HG03064 (cell line): Measurements from ENCODE around the gene NELFA.

Source experiments
- ATAC-seq: cut with Tn5 transposase; IDR thresholded peaks from one replicate; pipeline ENCODE4 v1.9.1; 2021; ENCODE audit warnings: low read depth; ENCODE audit not compliant: unreplicated experiment

NELFA gene

DNA sequence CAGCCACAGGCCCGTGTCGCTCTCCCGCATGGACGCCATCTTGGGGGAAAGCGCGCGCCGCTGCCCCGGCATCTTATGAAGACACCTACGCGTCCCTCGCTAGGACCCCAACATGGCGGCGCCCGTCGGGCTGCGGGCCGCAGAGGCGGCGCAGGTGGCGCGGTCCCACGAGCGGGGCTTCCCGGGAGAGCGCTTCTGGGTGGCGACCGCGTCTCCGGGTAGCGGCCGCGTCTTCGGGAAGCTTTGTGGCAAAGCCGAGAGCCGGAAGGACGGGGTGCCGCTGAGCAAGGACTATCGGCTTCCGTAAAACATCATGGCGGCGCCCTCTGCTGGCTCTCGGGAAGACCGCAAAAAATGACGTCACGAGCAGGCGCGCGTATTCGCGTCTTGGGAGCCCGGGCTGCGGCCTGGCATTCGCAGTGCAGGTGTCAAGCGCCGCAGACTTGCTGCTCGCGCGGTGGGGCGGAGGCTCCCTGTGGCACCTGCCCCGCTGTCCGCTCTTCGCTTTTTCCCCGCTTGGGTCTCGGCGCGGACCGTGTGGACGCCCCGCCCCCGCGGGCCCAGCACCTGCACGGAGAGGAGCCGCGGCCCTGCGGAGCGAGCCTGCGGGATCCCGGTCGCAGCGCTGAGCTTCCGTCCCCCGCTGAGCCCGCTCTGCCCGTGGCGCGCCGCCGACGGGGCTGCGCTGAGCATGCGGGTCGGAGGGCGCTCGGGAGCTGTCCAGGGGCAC is at the start of gene NELFA:
NELFA (minus strand) TSS at position 54 of the 730 bp plus-strand sequence; CDS start at position 39, 15 bp downstream.
- ATAC-seq, result peak; percentile 74

DNA sequence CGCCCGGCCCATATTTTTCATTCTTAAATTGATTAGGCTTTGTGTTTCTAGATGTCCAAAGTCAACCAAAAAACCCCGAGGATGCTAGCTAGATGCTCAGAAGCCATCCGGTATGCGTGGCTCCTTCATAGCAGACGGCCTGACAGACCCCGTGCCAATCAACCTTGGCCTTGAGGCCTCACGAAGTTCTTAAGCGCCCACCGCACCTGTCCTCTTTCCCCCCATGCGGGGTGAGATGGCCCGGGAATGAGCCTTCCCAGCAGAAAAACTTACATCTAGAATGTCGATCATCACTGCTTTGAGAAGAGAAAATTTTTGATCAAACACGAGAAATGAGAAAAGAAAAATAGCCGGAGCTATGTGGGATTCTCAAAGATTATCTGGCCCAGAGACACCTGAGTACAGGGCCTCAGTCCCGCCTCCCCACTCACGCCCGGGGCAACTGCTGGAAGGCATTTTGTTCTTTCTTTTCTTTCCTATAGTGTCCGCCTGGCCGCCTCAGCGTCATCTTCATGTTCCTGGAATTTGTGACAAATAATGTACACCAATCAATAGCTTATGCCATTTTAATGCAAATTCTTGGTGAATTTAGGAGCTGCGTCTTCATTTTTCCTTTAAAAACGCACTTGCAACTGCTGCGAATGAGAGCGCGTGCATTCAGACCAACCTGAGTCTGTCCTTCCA is 48.8 kb upstream of the NELFA start:
- ATAC-seq, result no peak

DNA sequence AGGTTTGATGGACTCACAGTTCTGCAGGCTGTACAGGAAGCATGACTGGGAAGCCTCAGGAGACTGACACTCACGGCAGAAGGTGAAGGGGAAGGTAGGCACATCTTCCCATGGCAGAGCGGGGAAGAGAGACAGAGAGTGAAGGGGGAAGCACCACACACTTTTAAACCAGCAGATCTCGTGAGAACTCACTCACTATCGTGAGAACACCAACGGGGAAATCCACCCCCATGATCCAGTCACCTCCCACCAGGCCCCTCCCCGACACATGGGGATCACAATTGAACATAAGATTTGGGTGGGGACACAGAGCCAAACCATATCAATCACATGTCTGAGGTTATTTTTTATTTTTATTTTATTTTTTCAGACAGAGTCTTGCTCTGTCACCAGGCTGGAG is 45.4 kb upstream of the NELFA start:
- ATAC-seq, result no peak

DNA sequence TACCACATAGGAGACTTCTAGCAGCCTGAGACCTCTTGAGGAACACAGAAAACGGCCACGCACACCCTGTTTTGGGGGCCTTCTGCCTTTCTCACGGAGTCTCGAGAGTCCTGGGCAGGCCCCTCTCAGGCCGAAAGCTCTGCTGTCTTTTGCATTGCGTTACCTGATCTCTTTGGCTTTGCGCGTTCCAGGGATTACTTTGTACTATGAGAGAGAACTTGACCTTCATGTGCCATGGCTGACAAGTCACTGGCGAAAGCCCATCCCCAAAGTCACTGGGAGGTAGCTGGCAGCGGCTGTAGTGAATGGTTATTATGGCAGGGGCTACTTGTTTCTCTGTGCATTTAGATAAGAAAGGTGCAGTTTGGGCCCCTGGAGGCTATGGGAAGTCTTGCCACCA is 42.3 kb upstream of the NELFA start:
- no peak for ATAC-seq

DNA sequence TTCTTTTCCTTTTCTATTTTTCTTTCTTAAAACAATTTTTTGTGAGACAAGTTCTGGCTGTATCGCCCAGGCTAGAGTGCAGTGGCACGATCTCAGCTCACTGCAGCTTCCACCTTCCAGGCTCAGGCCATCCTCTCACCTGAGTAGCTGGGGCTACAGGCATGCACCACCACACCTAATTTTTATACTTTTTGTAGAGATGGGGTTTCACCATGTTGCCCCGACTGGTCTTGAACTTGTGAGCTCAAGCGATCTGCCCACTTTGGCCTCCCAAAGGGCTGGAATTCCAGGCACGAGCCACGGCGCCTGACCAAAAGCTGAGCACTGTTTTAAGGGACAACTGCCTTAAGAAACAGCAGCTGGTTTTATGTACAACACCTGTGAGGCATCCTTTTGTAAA is 41.0 kb upstream of the NELFA start:
- no peak for ATAC-seq

DNA sequence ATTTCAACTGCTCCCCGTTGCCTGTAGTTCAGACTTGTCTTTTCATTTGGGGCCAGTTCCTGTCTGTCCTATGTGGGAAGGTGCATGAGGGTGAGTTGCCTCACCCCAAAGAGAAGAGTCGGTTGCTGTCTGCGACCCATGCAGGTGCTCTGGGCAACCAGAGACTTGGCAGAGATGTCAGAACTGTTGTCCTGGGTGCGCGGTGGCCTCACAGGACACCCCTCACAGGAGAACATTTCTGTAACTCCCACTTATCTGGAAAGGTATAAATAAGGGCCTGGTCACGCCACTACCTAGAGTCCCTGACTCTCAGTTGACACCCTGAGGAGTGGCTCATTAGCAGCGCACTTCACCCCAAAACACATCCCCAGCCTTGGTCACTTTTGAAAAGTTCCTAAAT is 40.6 kb upstream of the NELFA start:
- ATAC-seq, result no peak

DNA sequence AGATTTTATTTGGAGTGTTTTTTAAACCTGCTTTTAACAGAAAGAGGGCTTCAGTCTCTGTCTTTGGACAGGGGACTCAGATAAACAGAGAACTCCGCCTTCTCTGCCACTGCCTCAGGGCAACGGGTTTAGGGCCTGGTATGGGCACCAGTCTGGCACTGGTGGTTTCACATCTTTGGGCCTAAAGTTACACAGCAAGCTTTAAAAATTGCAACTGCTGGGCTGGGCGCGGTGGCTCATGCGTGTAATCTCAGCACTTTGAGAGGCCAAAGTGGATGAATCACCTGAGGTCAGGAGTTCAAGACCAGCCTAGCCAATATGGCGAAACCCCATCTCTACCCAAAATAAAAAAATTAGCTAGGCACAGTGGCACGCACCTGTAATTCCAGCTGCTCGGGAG is 40.1 kb upstream of the NELFA start:
- no peak for ATAC-seq

DNA sequence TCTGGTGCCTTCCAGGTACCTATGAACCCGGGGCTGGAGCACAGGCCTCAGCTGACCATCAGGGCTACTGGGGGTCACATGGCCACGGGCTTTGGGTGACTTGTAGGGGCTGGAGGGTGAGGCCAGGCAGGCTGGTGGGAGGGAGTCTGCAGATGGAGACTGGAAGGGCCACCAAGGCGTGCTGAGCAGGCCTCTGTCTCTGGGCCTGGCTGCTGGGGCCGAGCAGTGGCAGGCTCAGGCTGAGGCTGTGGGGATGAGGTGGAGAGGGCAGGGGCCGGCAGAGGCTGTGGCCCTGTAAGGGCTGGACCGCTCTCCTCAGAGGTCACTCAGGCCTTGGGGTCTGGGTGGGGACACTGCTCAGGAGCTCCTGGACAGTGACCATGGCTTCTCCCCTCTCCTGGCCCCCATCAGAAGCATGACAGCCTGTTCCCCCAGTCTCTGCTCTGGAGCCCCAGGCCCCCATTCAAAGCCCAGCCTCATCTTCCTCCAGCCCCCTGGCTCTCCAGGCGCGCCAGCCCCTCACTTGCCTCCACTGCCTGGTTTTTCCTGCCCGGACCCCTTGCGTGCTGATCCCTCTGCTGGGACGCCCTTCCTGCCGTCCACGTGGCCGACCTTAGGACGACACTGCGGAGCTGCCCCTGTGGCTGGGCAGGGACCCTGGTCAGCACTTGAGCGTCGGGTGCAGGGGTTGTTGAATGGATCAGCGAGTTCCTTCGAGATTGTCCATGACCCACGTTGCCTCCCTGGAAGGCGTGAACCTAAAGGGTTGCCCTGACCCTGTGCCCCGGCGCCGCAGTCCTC is 39.2 kb upstream of the NELFA start:
- ATAC-seq, result no peak

DNA sequence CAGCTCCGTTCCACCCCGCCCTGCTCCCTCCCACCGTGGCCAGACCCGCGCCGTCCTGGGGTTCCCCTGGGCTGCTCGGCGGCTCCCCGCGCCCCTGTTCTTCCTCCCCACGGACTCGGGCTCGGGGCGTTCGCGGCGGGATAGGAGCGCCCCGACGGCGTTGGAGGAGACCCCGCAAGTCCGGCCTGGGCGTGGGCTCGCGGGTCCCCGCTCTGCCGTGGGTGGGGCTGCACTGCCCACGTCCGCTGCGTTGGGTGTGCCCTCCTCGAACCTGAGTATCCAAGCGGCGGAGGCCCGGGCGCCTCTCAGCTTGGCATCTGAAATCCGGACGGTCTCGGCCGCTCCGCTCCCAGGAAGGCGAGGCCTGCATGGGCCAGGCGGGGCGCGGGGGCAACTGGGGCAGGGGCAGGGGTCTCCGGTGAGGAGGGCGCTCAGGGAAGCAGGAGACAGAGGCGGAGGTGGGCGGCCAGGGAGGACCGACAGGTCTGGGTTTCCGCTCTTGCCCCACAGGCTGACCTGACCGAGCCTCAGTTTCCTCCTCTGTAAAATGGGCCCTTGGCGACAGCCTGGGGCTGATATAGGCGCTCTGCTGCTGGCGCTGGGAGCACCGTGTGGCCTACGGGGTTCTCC is 38.4 kb upstream of the NELFA start:
- no peak for ATAC-seq

DNA sequence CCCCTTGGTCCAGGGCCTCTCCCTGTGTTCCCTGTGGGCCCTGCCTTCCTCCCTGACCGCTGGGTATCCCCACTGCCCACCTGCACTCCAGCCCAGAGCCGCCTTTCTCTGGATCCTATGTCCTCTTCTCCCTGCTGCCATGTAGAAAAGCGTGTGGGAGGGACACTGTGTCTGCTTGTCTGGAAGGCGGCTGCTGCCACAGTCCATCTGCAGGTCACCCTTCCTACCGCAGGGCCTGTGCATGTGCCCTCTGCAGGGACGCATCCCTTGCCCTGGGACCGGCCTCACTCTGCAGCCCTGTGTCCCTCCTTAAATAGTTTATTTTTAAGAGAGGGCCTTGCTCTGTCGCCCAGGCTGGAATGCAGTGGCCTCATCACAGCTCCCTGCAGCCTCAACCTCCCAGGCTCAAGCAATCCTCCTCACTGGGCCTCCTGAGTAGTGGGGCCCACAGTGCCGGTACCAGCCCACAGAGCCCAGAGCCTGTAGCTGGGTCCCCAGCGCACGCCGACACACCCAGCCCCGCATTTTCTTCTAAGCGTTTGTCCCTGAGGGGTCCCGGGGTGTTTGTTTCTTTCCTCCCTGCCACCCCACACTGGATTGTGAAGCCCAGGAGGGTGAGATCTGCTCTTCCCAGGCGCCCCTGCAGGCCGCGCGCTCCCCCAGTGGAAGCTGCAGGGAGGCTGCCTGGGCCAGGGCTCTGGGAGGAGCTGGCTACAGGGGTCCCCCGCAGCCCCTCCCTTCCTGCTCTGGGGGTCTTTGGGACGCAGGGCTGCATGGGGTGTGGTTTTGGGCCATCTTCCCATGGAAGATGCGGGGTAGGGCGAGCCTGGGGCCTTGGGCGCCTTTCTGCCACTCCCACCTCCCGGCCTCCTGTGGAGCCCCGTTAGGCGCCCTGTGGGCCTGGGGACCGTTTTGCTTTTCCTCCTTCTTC is 37.5 kb upstream of the NELFA start:
- no peak for ATAC-seq

DNA sequence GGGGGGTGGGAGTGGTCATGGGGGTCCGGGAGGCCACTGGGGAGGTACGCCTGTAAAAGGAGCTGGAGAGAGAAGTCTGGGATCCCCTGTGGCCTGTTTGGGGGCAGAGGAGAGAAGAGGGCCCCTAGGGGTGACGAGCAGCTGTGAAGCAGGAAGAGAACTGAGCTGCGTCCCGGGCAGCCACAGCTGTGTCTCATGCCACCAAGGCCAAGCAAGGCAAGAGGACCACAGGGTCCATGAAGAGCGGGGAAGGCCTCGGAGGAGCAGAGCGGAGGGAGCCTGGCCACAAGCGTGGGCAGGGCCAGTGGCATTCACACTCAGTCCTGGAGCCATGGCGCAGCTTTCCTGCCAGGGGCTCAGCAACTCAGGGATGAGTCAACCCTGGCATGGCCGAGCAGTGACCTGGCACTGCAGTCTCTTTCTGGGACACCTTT is 36.8 kb upstream of the NELFA start:
- no peak for ATAC-seq

DNA sequence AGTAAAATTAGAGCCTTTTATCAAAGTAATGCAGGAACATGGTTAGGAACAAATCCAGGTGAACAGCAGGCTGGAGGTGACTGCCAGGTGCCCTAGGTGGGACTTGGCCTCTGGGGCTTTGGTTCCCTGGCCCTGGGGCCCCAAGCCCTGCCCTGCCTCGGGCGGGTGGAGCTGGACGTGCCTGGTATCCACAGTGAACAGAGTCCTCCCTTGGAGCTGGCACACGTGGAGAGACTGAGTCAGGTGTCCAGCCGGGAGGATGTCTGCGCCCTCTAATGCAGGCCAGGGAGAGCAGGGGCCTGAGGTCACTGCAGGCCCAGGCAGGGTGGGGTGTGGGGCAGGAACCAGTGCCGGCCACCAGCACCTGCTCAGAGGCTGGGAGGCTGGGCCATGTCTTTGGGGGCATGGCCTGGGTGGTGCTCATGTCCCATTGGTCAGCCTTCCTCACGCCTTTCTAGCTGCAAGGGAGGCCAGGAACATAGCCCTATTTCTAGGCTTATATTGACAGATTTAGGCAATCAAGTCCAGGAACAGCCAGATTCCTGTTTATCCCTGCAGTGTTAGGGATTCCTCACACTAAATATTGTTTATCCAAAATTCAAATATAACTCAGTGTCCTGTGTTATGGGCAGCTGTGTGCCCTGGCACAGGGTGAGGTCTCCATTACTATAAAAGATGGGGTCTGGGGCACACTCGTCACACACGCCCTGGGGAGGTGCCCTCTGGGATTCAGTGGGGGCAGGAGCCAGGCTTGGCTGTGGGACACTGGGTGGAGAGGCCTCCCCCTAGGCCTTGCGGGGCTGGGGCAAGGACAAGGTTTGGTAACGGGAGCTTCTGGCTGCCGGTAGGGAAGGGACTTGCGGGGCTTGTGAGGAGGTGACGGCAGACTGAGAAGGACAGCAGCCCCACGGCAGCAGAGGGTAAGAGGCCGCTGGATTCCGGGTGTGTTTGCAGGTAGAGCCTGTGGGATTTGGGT is 36.1 kb upstream of the NELFA start:
- ATAC-seq, result no peak

DNA sequence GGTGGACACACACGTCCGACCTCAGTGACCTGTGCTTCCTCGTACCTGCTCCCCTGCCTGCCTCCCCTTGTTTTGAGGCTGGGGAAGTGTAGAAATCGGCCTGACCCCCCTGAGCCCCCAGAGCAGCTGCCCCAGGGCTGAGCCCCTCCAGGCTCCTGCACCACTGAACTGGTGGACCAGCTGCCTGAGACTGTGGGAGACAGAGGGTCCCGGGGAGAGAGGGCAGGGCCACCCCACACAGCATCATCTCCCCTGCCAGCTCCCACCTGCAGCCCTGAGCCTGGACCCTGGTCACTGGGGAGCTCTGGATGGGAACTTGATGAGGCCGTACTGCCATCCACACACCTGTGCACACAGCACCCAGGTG is 35.3 kb upstream of the NELFA start:
- ATAC-seq, result no peak

DNA sequence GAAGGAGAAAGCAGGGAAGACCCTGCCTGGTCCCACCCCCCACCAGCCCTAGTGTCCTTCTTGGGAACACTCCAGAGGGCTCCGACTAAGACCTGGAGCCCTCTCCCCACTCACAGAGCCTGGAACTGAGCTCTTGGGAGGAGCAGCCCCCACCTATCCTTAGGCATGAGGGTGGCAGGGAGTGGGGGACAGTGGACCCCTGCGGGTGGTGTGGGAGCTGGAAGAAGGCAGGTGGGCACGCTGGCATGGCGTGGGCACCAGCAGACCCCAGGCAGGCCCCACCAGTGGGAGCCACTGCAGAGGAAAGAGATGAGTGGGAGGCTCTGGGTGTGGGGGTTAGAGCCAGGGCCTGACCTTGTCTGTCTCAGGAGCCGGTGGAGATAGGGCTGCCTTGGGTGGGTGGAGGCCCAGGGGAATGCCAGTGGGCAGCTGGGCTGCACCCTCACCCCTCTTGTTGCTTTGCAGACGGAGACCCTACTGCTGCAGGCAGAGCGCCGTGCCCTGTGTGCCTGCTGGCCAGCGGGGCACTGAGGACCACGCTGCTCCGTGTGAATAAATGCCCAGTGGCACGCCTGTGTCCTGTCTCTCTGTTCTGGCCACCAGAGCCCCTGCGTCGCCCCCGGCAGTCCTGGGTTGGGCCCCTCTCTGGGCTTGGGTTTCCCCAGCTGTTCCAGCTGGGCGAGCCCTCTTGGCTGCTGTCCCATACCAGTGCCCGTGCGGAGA is 34.8 kb upstream of the NELFA start:
- no peak for ATAC-seq

DNA sequence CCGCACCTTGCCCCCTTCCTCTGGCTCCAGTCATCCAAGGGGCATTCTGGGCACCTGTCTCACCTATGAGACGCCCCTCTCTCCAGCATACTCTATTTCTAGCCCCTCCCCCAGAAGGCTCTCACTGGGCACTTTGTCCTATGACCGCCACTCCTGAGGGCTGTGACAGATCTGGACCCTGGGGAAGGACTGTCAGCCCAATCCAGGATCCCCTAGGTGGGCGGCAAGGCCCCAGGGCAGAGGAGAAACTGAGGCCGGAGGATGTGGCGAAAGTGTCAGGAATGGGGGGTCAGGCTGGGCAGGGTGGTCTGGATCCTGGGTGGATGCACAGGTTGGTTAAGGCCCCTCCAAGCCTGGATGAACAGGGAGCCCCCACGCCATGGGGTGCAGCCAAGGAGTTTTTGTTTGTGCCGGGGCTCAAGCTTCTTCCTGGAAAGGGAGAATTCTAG is 34.2 kb upstream of the NELFA start:
- no peak for ATAC-seq

DNA sequence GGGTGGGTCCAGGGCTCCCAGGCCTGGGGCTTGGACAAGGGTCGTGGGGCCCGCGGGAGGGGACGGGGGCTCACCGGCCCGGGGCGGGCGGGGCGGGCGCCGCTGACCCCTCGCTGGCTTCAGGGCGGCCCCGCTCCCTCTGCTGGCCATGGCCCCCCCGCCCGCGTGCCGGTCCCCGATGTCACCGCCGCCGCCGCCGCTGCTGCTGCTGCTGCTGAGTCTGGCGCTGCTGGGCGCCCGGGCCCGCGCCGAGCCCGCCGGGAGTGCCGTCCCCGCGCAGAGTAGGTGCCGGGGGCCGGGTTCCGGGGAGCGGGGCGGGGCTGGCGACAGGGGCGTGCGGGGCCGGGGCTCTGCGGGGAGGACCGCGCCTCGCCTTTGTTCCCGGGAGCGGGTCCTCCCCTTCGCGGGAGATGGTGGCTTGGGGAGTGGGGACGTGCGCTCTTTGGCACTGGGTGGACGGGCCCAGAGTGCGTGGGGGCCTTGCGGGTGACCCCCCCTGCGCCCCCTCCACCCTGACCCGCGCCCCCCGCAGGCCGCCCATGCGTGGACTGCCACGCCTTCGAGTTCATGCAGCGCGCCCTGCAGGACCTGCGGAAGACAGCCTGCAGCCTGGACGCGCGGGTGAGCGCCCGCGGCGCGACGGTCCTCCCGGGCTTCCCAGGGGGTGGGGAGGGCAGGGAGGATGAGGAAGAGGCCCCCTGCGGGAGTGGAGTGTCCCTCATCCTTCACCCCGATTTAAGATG is 33.6 kb upstream of the NELFA start:
- no peak for ATAC-seq
